ENCODE results near the gene NRF1.

DNA sequence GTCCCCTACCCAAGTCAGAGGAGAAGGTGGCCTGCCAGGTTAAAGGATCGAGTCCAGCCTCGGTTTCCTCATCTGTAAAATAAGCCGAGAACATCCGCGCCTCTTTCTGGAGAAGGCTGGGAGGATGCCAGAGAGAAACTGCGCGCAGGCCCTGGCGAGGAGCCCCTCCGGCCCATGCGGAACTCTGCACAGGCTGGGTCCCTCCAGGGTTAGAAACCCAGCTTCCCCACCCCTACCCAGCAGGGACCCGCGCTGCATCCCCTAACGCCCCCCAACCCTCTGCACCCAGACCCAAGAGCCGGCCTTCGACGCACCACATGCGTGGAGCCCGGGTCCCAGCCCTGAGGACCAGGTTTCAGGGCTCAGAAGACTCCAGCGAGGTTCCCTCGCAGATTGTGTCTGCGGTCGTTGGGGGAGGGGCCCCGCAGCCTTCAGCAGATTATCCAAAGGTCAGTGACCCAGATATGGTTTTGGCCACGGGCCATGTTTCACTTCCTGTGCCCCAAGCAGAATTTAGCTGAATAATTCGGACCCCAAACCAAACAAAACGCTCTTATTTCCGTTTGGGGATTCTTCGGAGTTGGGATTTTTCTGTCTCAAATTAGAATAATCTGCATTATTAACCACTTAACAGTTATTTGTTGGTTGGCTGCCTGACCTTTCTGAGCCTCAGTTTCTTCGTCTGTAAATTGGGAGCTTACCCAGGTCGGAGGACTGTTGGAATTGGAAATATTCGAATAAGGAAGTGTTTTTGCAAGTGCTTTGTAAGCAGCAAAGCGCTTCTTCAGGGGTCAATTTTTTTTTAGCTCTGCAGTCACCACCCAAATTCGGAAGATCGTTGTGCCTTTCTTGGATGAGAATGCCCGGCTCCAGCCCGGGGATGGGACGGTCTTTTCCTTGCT lies 173.5 kb downstream of the NRF1 start:
- TF ChIP-seq POLR2A (IDR thresholded peaks at IDR 0.05; ENCODE audit: borderline replicate concordance, extremely low read depth, insufficient read depth, insufficient read length) (no peak), YY1 (IDR thresholded peaks at IDR 0.05; ENCODE audit: extremely low read depth, insufficient replicate concordance, low read depth, low read length) (no peak)
- TF ChIP-seq, protein P1, sequence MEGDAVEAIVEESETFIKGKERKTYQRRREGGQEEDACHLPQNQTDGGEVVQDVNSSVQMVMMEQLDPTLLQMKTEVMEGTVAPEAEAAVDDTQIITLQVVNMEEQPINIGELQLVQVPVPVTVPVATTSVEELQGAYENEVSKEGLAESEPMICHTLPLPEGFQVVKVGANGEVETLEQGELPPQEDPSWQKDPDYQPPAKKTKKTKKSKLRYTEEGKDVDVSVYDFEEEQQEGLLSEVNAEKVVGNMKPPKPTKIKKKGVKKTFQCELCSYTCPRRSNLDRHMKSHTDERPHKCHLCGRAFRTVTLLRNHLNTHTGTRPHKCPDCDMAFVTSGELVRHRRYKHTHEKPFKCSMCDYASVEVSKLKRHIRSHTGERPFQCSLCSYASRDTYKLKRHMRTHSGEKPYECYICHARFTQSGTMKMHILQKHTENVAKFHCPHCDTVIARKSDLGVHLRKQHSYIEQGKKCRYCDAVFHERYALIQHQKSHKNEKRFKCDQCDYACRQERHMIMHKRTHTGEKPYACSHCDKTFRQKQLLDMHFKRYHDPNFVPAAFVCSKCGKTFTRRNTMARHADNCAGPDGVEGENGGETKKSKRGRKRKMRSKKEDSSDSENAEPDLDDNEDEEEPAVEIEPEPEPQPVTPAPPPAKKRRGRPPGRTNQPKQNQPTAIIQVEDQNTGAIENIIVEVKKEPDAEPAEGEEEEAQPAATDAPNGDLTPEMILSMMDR (IDR thresholded peaks at IDR 0.05 in 2 of 3, conservative IDR thresholded peaks at IDR 0.05 in 1 of 3; ENCODE audit: borderline replicate concordance in 1 of 3, insufficient read depth in 1 of 3, low read depth in 2 of 3, low read length in 2 of 3), result no peak
